WTC11 (cell line): ENCODE measurements around the gene AKT2.

ENCODE experiments used
- CBFB ChIP-seq: sonication (generic); formaldehyde crosslinking; IDR thresholded peaks from 2 replicates; pipeline ENCODE4 v1.8.1; 2022; ENCODE audit warnings: mild to moderate bottlenecking, low read depth, missing genetic modification reagents
- ETV6 ChIP-seq: sonication (generic); formaldehyde crosslinking; IDR thresholded peaks from 2 replicates; pipeline ENCODE4 v1.8.1; 2022; ENCODE audit warnings: mild to moderate bottlenecking, missing genetic modification reagents
- FOXP1 ChIP-seq: sonication (generic); formaldehyde crosslinking; IDR thresholded peaks from 2 replicates; pipeline ENCODE4 v1.8.0; 2022; ENCODE audit warnings: missing genetic modification reagents, mild to moderate bottlenecking, moderate library complexity, borderline replicate concordance
- SP1 ChIP-seq: sonication (generic); formaldehyde crosslinking; conservative IDR thresholded peaks from 2 replicates; pipeline ENCODE4 v1.8.1; 2022; ENCODE audit warnings: missing genetic modification reagents
- TCF7 ChIP-seq: sonication (generic); formaldehyde crosslinking; IDR thresholded peaks from 2 replicates; pipeline ENCODE4 v1.8.0; 2022; ENCODE audit warnings: mild to moderate bottlenecking, low read depth, missing genetic modification reagents, moderate library complexity
- ZNF263 ChIP-seq: sonication (generic); formaldehyde crosslinking; IDR thresholded peaks from 2 replicates; pipeline ENCODE4 v1.8.1; 2022; ENCODE audit warnings: low read depth, mild to moderate bottlenecking, moderate library complexity, missing genetic modification reagents
- TF ChIP-seq, protein P1 (sequence below): fragments of 200-600 bp; IDR thresholded peaks from 2 replicates; pipeline ENCODE4 v1.8.0; 2022; ENCODE audit warnings: antibody characterized with exemption
- TF ChIP-seq, protein P2 (sequence below): sonication (generic); formaldehyde crosslinking; IDR thresholded peaks from 2 replicates; pipeline ENCODE4 v1.8.1; 2023; ENCODE audit warnings: mild to moderate bottlenecking, missing genetic modification reagents, moderate library complexity
- TF ChIP-seq, protein P3 (sequence below): sonication (generic); formaldehyde crosslinking; IDR thresholded peaks from 2 replicates; pipeline ENCODE4 v1.8.0; 2022; ENCODE audit warnings: mild to moderate bottlenecking, missing genetic modification reagents
- TF ChIP-seq, protein P4 (sequence below): sonication (generic); formaldehyde crosslinking; conservative IDR thresholded peaks from 2 replicates; pipeline ENCODE4 v1.8.1; 2023; ENCODE audit warnings: mild to moderate bottlenecking, low read depth, missing genetic modification reagents, moderate library complexity

DNA sequence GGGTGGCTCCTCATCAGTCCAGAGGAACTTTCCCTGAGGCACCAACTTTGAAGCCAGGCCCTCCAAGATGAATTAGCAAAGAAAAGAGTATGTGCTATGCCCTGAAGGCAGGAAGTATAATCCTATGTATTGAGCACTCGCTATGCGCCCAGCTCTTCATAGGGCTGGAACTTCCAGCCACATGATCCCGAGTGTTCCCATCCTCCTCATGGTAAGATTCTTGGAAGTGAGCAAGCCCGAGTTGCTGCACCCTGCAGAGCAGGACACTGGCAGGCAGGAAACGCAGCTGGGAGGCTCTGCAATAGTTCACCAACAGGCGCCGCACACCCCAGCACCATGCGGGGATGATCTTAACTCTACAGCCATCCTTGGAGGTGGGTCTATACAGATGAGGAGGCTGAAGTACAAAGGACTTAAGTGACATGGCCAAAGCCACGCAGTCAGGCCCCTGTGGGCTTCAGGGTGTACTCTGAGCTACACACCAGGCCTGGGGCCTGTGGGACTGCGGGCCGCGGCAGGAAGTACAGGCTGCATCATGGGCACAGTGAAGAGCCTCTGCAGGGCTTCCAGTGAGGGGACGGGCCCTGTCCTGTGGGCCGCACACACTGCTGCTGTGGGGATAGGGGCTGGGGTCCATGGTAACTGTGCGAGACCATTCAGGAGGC lies 37.9 kb upstream of the AKT2 start:
- TF ChIP-seq, protein P1, sequence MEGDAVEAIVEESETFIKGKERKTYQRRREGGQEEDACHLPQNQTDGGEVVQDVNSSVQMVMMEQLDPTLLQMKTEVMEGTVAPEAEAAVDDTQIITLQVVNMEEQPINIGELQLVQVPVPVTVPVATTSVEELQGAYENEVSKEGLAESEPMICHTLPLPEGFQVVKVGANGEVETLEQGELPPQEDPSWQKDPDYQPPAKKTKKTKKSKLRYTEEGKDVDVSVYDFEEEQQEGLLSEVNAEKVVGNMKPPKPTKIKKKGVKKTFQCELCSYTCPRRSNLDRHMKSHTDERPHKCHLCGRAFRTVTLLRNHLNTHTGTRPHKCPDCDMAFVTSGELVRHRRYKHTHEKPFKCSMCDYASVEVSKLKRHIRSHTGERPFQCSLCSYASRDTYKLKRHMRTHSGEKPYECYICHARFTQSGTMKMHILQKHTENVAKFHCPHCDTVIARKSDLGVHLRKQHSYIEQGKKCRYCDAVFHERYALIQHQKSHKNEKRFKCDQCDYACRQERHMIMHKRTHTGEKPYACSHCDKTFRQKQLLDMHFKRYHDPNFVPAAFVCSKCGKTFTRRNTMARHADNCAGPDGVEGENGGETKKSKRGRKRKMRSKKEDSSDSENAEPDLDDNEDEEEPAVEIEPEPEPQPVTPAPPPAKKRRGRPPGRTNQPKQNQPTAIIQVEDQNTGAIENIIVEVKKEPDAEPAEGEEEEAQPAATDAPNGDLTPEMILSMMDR, result no peak
- TF ChIP-seq, protein P2, sequence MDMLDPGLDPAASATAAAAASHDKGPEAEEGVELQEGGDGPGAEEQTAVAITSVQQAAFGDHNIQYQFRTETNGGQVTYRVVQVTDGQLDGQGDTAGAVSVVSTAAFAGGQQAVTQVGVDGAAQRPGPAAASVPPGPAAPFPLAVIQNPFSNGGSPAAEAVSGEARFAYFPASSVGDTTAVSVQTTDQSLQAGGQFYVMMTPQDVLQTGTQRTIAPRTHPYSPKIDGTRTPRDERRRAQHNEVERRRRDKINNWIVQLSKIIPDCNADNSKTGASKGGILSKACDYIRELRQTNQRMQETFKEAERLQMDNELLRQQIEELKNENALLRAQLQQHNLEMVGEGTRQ (CRISPR knock-in tag), result no peak
- no peak for TF ChIP-seq ZNF263 (CRISPR knock-in tag)
- no peak for TF ChIP-seq TCF7 (CRISPR knock-in tag)
- TF ChIP-seq, protein P3, sequence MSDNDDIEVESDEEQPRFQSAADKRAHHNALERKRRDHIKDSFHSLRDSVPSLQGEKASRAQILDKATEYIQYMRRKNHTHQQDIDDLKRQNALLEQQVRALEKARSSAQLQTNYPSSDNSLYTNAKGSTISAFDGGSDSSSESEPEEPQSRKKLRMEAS (CRISPR knock-in tag), result no peak
- TF ChIP-seq CBFB (CRISPR knock-in tag), result no peak
- no peak for TF ChIP-seq SP1
- no peak for TF ChIP-seq ETV6 (CRISPR knock-in tag)
- TF ChIP-seq FOXP1 (CRISPR knock-in tag), result no peak
- TF ChIP-seq, protein P4, sequence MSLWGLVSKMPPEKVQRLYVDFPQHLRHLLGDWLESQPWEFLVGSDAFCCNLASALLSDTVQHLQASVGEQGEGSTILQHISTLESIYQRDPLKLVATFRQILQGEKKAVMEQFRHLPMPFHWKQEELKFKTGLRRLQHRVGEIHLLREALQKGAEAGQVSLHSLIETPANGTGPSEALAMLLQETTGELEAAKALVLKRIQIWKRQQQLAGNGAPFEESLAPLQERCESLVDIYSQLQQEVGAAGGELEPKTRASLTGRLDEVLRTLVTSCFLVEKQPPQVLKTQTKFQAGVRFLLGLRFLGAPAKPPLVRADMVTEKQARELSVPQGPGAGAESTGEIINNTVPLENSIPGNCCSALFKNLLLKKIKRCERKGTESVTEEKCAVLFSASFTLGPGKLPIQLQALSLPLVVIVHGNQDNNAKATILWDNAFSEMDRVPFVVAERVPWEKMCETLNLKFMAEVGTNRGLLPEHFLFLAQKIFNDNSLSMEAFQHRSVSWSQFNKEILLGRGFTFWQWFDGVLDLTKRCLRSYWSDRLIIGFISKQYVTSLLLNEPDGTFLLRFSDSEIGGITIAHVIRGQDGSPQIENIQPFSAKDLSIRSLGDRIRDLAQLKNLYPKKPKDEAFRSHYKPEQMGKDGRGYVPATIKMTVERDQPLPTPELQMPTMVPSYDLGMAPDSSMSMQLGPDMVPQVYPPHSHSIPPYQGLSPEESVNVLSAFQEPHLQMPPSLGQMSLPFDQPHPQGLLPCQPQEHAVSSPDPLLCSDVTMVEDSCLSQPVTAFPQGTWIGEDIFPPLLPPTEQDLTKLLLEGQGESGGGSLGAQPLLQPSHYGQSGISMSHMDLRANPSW (CRISPR knock-in tag), result no peak
